ENCODE data around the gene NOXO1.
"Not testable (repeated sequence)": the region's sequence is repeated elsewhere in the genome, so short reads cannot be mapped to it uniquely, and the experiment has no call there.

Gene NOXO1

DNA sequence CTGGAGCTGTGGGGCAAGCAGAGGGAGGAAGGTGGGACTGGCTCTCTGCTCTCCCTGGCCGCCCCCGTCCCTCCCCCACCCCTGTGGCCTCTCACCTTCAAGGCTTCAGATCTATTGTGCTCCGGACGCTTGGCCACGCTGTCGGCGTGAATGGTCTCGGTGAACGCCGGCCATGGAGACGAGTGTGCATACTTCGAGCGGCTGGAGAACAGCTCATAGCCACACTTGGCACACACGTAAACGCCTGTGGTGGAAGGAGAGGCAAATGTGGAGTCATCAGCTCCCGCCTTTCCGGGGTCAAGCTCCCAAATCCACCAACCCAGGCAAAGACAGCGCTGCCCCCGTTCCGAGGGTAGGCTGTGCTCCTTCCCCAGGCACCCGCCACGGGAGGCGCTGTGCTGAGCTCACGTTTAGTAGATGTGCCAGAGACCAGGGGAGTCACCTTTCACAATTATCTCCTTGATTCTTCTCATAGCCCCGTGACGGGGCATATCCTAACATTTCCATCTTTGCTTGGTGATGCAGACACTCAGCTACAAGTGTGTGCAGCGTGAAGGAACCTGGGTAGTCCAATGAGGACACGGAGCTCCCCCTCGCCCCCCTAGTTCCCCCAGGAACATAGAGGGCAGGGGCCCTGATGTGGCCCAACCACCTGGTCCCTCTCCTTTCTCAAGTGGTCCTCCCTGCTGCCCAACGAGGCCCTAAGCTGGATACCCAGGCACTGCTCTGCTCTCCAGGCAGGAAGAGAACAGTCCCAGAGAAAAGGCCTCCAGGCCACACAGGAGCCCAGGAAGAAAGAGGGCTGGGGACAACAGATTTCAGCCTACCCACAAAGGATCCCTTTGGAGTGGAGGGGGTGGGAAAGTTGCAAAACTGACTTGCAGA lies 39.9 kb downstream of the NOXO1 start:
- no peak for DNase-seq (ENCODE audit: low read depth)

DNA sequence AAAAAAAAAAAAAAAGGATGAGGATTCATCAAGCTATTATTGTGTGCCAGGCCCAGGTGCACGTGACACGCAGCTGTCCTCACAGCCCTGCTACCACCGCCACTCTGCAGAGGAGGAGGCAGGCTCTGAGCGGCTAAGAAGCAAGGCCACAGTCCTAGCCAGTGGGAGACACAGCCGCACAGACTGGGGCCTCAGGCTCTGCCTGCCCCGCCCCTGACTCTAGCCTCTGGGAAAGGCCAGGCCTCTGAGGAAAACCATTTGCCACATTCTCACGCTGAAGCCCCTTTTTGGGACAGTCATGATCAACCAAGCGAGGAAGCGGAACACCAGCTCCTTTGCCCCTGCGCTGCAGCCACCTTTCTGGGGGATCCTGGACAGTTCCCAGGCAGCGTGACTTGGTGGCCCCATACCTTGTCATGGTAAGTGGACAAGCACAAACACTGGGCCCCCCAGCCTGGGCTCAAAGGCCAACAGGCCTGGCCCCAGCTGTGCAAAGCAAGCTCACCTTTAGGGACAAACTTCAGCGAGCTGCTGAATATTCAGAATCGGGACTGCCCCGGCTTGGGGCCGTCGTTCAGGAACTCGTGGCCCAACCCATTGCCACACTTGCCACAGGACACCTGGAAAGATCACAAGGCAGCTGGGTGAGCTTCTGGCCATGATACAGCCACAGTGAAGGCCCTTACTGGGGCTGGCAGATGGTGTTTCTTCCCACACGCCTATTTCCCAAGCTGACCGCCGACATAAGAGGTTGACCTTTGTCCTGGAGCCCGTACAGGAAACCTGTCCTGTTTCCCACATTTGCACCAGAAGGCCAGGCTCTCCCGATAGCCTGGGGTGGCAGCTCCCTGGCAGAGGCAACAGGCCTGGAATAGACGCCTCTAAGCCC lies 40.8 kb downstream of the NOXO1 start:
- no peak for DNase-seq (ENCODE audit: low read depth)

DNA sequence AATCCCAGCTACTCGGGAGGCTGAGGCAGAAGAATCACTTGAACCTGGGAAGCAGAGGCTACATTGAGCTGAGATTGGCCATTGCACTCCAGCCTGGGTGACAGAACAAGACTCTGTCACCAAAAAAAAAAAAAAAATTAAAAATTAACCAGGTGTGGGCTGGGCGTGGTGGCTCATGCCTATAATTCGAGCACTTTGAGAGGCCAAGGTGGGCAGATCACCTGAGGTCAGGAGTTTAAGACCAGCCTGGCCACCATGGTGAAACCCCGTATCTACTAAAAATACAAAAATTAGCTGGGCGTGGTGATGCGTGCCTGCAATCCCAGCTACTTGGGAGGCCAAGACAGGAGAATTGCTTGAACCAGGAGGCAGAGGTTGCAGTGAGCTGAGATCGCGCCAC lies 41.4 kb downstream of the NOXO1 start:
- DNase-seq (ENCODE audit: low read depth), result not testable (repeated sequence)

DNA sequence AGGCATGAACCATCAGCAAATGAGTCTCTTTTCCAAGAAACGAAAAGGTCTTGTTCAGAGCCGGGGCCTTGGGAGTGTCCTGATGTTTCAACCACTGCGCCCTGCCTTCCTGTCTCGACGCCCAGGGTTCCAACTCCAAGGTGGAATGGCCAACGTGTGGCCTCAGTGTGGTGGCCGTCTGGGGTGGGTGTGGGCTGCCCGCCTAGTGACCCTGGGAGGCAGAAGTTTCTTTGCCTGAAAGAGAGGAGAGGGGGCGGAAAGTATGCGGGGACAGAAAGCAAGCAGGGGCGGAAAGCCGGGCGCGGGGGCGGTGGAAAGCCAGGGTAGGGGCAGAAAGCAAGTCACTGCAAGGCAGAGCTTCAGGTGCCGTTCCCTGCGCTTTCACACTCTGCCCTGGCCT lies 42.4 kb downstream of the NOXO1 start:
- DNase-seq (ENCODE audit: low read depth), result no peak

DNA sequence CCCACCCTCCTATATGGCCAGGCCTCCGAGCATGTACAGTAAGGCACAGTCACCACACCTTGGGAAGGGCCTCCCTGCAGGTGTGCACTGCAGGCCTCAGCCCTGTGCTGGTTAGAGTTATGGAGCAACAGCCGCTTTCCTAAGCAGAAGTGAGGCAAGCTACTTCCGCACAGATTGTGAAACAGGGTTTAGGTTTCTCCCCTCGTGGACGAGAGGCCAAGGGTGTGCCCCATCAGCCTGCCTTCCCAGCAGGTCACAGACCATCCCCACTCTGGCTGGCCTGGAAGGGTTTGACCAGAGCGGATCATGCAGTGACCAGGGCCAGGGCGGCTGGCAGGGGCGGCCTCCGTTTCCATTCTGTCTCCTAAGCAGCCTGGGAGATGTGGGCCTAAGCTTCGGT lies 43.0 kb downstream of the NOXO1 start:
- DNase-seq (ENCODE audit: low read depth), result no peak

DNA sequence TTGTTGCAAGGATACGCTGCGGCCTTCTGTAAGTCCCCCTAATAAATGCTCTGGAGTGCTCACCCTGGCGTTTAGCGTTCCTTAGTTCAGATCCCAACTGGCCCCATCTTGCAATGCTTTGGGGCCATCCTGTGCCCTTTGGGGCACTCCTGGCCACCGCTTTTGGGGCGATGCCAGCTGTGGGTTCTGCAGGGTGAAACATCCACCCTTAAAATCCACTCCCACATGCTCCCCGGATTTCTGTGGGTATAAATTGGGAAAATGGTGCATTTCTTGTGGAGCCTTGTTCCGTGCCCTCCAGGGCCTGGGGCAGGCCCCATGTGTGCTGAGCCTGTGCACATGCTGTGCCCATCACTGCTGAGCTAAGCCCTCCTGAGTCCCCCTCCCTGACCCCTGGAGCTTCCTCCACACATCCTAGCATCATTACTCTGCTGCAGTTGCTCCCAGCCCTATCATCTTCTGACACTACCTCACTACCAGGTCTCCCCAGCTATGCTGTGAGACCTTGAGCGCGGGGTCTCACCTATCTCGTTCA lies 44.3 kb downstream of the NOXO1 start:
- no peak for DNase-seq (ENCODE audit: low read depth)

DNA sequence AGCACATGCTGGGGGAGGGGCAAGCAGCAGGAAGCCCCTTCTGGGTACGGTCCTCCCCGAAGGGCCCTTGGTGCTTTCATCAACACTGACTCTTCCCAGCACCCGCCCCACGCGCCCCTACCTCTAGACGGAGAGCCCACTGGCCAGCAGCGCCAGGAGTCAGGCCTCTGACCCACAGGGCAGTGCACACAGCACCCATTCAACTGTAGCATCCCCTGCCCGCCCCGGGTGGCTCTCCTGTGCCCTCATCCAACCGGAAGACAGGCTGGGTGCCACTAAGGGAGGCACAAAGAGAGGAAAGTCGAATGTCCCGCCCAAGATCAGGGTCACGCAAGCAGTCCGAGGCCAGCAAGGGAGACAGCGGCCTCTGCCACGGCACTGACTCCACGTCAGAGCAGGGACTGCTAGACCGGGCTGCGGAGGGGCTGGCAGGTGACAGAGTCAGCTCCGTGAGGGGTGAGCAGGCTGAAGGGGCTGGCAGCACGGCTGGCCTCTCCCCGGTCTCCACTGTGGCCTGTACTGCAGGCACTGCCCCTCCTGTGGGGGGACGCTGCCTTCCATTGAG lies 48.1 kb downstream of the NOXO1 start:
- no peak for DNase-seq (ENCODE audit: low read depth)

DNA sequence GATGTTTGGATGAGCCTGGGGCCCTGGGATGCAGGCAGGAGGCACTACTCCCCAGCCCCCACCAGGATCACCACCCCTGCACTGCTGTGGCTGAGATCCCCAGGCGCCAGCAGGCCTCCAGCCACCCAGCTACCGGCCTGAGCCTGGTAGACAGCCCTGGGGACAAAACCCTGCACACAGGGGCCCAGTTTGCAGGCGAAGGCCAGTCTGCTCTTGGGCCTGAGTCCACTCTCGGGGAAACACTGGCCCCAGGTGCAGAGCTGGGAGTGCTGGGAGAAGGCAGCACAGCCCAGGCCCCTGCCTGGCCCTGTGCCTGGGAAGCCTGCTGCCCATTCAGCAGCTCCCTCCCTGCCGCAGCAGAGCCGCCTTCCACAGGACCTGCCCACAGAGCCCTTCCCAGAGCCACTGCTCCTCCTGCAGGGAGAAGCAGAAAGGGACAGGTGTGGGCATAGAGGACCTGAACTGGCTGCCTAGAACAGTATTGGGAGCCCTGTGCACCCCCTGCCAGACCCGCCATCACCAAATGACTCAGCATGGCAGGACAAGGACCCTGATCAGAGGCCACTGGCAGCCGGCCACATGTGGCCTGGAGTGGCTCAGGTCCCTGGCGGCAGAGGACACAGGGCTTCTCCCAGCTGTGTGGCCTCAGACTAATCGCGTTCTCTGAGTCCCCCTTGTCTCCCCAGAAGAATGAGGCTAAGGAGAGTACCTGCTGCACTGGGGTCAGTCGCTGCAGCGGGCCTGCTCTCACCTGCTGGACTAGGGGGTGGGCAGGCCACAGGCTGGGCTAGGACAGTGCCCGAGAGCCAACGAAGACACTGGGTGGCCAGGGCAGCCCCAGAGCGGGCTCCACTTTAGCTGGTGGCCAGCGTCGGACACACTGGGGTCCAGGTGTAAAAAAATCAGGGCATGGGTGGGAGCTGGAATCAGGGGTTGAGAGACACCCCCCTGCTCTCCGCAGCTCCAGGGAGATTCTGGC lies 48.9 kb downstream of the NOXO1 start:
- DNase-seq (ENCODE audit: low read depth), result no peak

DNA sequence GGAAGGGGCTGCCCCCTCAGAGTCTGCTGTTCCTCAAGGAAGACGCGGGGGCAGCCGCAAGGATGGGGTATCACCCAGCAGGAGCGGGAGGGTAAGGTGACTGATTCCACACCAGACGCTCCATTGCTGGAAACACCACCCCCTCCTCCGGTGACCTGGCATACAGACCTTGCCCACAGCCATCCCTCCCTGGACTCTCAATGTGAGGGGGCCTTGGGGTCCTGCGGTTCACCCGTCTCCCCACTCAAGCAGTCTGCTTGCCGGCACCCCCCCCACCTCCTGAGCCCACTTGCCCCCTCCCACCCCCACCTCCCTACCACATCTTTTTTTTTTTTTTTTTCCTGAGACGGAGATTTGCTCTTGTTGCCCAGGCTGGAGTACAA lies 50.9 kb downstream of the NOXO1 start:
- no peak for DNase-seq (ENCODE audit: low read depth)

DNA sequence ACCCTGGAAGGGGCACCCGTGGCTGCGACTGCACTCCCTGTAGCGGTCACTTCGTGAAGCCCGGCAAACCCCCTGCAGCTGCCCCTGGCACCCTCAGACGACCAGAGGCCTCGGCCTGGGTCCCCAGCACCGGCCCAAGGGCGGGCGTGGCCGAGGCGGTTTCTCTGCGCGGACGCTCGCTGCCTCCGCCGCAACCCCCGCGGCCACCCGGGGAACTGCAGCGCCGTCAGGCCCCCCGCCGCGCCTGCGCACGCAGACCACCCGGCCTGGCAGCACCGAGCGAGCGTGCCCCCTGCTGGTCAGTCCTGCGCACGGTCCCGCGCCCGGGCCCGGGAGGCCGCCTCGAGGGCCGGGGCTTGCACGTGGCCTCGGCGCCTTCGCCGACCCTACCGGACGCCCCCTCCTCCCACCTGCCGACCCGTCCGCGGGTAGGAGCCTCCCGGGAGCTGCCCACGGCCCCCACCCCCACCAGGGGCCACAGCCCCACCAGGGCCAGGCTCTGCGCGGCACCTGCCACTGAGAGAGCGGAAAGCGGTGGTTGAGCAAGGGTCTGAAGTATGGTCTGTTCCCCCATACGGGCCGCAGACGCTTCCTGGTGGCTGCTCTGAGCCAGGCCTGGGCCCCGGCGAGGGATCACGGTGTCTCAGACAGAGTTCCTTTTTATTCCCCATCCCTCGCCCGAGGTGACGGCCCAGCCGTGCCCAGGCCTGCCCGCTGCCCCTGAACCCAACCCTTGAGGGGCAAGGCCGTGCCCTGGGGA lies 51.5 kb downstream of the NOXO1 start:
- DNase-seq (ENCODE audit: low read depth), result peak; percentile 98

DNA sequence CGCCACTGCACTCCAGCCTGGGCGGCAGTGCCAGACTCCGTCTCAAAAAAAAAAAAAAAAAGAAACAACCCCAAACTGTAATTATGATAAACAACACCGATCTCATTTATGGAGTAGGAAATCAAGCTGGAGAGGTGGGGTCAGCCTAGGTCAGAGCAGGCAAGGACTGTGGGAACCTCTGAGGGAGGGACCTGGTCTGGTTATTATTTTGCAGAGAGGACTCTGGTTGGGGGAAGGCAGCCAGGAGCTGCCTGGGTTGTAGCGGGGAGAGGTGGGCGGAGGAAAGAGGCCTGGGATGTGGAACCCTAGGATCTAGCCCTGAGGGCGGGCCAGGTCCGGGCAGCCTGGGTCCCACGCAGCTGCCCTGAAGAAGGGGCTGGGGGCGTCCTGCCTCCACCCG lies 52.2 kb downstream of the NOXO1 start:
- no peak for DNase-seq (ENCODE audit: low read depth)

All from stimulated activated CD8-positive, alpha-beta memory T cell treated with anti-CD3 and anti-CD28 coated beads, Interleukin-15, amount 100 ng/mL, for 24 hours (primary cell).